Activated T-cell treated with anti-CD3 and anti-CD28 coated beads for 4 hours (primary cell): ENCODE data around the gene AP1S1.
"Not testable (repeated sequence)": the region's sequence is repeated elsewhere in the genome, so short reads cannot be mapped to it uniquely, and the experiment has no call there.

ENCODE experiments used
- DNase-seq: peaks from one replicate; pipeline ENCODE4 v3.0.0-alpha.2; 2020

AP1S1 gene

GRCh38 chr7:101125989-101126650, 28.2 kb upstream of the AP1S1 start:
- DNase-seq = no peak

DNA sequence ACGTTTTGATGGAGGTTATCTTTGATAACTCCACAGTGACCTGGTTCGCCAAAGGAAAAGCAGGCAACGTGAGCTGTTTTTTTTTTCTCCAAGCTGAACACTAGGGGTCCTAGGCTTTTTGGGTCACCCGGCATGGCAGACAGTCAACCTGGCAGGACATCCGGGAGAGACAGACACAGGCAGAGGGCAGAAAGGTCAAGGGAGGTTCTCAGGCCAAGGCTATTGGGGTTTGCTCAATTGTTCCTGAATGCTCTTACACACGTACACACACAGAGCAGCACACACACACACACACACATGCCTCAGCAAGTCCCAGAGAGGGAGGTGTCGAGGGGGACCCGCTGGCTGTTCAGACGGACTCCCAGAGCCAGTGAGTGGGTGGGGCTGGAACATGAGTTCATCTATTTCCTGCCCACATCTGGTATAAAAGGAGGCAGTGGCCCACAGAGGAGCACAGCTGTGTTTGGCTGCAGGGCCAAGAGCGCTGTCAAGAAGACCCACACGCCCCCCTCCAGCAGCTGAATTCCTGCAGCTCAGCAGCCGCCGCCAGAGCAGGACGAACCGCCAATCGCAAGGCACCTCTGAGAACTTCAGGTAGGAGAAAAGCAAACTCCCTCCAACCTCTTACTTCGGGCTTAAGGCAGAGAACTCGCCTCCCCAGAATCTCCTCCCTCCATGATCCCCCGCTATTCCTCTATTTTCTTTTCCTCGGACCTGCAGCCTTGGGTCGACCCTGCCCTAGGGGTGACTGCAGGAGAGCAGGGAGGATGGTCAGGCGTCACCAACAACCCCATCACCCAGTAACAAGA, 27.4 kb upstream of the AP1S1 start, which contains the start of gene SERPINE1:
Gene SERPINE1, plus strand, starts transcription at position 454 of the 809 bp plus-strand sequence. CDS start 1,290 bp downstream, outside the sequence.
- DNase-seq = peak; percentile 28

GRCh38 chr7:101127460-101128039, 26.7 kb upstream of the AP1S1 start:
- no peak for DNase-seq

DNA sequence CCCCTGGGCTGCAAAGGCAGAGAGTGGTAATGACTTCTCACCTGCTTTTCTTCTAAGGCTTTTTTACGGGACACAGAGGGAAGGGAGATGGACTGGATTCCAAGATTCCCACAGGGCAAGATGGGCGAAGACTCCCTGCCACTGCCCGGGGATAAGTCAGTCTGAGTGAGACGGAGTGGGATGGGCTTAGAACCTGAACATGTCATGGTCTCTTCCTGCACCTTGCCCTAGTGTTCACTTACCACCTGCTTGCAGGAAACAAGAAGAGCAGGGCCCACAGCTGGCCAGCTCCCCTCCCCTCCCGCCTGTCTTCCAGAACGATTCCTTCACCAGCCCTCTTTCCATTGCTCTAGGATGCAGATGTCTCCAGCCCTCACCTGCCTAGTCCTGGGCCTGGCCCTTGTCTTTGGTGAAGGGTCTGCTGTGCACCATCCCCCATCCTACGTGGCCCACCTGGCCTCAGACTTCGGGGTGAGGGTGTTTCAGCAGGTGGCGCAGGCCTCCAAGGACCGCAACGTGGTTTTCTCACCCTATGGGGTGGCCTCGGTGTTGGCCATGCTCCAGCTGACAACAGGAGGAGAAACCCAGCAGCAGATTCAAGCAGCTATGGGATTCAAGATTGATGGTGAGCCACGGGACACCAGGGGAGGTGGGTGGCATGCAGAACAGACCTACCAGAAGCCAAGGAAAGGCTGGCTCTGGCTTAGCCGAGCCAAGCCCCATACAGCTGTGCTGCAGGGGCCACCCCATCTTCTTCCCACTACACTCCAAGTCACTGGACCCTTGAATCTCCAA, 26.0 kb upstream of the AP1S1 start:
- no peak for DNase-seq

- DNase-seq = no peak
These were observed 24.6 kb upstream of the AP1S1 start for GRCh38 chr7:101129603-101130117.

- DNase-seq = not testable (repeated sequence)
These were observed 21.4 kb upstream of the AP1S1 start for GRCh38 chr7:101132626-101133600.

DNA sequence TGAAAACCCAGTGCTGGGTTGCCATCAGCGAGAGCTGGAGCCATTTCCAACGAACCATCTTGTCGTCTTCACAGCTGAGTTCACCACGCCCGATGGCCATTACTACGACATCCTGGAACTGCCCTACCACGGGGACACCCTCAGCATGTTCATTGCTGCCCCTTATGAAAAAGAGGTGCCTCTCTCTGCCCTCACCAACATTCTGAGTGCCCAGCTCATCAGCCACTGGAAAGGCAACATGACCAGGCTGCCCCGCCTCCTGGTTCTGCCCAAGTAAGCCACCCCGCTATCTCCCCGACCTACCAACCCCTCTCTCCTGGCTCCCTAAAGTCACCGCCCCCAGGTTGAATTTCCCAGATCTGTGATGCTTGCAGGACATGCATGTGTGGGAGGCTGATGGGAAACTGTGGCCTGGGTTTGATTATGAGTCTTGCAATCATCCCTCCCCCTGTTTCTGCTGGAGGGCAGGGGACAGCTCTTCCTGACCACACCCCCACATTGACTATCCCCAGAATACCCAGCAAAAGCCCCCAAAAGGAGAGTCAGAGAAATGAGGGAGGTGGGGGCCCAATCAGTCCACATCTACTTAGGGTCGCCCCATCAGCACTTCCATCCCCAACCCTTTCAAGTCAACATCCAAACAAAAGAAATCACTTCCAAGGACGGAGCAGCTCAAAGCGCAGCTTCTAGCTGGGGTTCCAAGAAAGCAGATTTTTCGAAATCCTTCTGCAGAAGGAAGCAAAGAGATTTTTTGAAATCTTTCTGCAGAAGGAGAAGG, 20.5 kb upstream of the AP1S1 start:
- DNase-seq = no peak

- DNase-seq = no peak
These were observed 19.8 kb upstream of the AP1S1 start for GRCh38 chr7:101134399-101134980.

- no peak for DNase-seq
These were observed 16.5 kb upstream of the AP1S1 start for GRCh38 chr7:101137651-101138212.

- DNase-seq = peak; percentile 83
These were observed 15.9 kb upstream of the AP1S1 start for GRCh38 chr7:101138213-101138870.

GRCh38 chr7:101140339-101140699, 14.0 kb upstream of the AP1S1 start:
- no peak for DNase-seq

DNA sequence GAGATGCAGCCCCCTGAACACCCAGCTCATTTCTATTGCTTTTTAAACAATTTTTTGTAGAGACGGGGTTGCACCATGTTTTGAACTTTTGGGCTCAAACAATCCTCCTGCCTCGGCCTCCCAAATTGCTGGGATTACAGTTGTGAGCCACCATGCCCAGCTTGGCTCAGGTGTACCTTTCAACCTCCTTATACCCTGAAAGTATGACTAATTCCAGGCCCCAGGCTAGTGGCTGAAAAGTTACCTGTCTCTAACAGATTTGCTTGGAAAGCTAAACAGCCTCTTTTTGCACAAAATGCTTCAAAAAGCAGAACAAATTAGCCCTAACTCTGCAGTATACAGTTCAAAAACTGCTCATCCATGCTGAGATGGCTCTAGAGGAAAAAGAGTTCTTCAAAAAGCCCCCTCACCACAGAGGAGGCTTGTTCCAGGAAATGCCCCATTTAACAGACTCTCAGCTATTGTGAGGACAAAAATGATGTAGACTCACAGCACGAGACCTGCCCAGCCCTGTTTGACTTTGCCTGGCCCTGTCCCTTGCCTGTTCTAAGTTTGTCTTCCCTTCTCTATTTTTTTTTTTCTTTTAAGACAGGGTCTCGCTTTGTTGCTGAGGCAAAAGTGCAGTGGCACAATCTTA, 13.4 kb upstream of the AP1S1 start:
- DNase-seq = no peak

DNA sequence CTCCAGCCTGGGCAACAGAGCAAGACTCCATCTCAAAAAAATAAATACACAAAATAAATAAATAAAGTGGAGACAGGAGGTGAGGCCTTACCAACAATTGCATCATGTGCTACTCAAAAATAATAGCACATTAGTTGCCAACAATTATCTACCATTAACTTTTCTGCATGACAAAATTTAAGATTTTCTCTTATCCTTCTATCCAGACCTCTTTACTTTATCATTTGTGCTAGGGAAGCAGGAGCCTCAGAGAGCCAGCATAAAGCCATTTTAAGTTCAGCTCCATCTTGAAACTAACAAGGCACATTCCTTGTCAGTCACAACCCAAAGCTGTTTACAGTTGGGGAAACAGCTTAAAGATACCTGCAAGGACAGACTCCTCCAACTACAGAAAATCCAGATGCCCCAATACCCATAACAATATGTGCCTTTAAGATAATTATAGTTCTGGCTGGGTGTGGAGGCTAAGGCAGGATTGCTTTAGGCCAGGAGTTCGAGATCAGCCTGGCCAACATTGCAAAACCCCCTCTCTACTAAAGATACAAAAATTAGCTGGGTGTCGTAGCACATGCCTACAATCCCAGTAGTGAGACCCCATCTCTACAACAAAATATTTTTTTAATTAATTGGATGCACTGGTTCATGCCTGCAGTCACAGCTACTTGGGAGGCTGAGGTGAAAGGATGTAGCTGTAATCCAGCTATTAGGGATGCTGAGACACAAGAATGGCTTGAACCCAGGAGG, 2.2 kb upstream of the AP1S1 start:
- DNase-seq = no peak

GRCh38 chr7:101154693-101155102, 422 bp downstream of the AP1S1 start:
- no peak for DNase-seq

- DNase-seq = no peak
These were observed 1.0 kb downstream of the AP1S1 start for GRCh38 chr7:101155303-101155702.

DNA sequence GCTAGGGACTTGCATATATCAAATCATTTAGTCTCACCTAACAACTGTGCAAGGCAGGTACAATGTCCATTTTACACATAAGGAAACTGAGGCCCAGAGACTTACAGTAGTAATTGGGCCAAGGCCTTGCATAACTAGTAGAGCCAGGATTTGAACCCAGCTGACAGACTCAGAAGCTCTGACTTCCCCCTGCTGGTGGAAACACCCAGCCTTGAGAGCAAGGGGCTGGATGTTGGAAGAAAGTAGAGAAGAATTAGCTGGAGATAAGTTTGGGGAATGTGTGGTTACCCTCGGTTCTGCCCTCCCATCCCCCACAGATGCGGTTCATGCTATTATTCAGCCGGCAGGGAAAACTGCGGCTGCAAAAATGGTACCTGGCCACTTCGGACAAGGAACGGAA, 2.0 kb downstream of the AP1S1 start:
- DNase-seq = no peak

DNA sequence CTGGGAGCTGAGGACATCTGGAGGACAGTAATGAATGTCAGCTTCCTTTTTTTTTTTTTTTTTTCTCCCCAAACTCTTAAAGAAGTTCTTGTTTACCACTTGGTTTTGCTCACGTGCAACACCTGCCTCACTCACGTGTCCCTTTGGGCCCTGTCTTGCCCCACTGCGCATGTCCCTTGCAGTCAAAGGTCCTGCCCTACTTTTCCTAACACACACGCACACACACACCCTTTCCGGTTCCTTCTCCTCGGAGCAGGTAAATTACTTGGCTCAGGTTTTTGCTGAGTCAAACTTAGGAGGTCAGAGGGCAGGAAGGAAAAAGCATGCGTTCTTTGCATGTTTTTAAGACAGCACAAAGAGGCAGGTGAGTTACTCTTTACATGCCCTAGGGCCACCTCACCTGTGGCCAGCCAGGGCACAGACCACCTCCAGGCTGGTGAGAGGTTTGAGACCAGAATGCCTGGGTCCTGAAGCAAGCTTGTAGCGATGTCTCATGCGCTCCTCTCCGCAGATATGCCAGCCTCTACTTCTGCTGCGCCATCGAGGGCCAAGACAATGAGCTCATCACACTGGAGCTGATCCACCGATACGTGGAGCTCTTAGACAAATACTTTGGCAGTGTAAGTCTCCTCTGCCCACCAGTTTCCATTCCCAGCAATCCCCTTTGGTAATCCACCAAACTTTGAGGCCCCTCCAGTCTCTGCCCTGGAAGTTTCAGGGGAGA, 2.8 kb downstream of the AP1S1 start:
- no peak for DNase-seq
